ENCODE data around the gene ALAS1.

Gene ALAS1

GRCh38 chr3:52257911-52258310, 60.0 kb downstream of the ALAS1 start:
- Histone ChIP-seq H3K27ac (ENCODE audit: low read depth, low read length, severe bottlenecking) (no peak overlapping the region), H3K36me3 (ENCODE audit: control insufficient read depth, insufficient read depth, low read length) (peaks cover 100% of the 10 kb centered on the region), H3K4me3 (ENCODE audit: extremely low read depth, insufficient read depth, low read length, poor library complexity, severe bottlenecking) (no peak overlapping the region), H3K4me1 (ENCODE audit: control insufficient read depth, insufficient read depth, low read length, poor library complexity, severe bottlenecking) (peaks cover 2% of the 10 kb centered on the region), H3K9me3 (ENCODE audit: control insufficient read depth, low read length) (no peaks in the 10 kb centered on the region)
- 96 to 100% methylated on average over 4 of the region's 4 CpGs for WGBS, 2 experiments (ENCODE audit: insufficient coverage in 2 of 2)

GRCh38 chr3:52259035-52259434, 61.1 kb downstream of the ALAS1 start:
- no peaks in the 10 kb centered on the region for H3K9me3 ChIP-seq (ENCODE audit: control insufficient read depth, low read length)
- H3K36me3 ChIP-seq (ENCODE audit: control insufficient read depth, insufficient read depth, low read length): peaks cover 100% of the 10 kb centered on the region
- no CpG with 5 or more reads among the region's 1 CpG for WGBS, 2 experiments (ENCODE audit: insufficient coverage in 2 of 2)
- H3K4me3 ChIP-seq (ENCODE audit: extremely low read depth, insufficient read depth, low read length, poor library complexity, severe bottlenecking): no peak overlapping the region
- H3K27ac ChIP-seq (ENCODE audit: low read depth, low read length, severe bottlenecking): no peak overlapping the region
- peaks cover 2% of the 10 kb centered on the region for H3K4me1 ChIP-seq (ENCODE audit: control insufficient read depth, insufficient read depth, low read length, poor library complexity, severe bottlenecking)

- peaks cover 2% of the 10 kb centered on the region for H3K4me1 ChIP-seq (ENCODE audit: control insufficient read depth, insufficient read depth, low read length, poor library complexity, severe bottlenecking)
- 80 to 84% methylated on average over 3 to 4 of the region's 4 CpGs for WGBS, 2 experiments (ENCODE audit: insufficient coverage in 2 of 2)
- peaks cover 100% of the 10 kb centered on the region for H3K36me3 ChIP-seq (ENCODE audit: control insufficient read depth, insufficient read depth, low read length)
- no peak overlapping the region for H3K4me3 ChIP-seq (ENCODE audit: extremely low read depth, insufficient read depth, low read length, poor library complexity, severe bottlenecking)
- no peaks in the 10 kb centered on the region for H3K9me3 ChIP-seq (ENCODE audit: control insufficient read depth, low read length)
- no peak overlapping the region for H3K27ac ChIP-seq (ENCODE audit: low read depth, low read length, severe bottlenecking)
Observed at GRCh38 chr3:52259448-52259847, 61.5 kb downstream of the ALAS1 start.

- Histone ChIP-seq H3K4me1 (ENCODE audit: control insufficient read depth, insufficient read depth, low read length, poor library complexity, severe bottlenecking) (peaks cover 2% of the 10 kb centered on the region), H3K36me3 (ENCODE audit: control insufficient read depth, insufficient read depth, low read length) (peaks cover 100% of the 10 kb centered on the region), H3K27ac (ENCODE audit: low read depth, low read length, severe bottlenecking) (no peak overlapping the region), H3K9me3 (ENCODE audit: control insufficient read depth, low read length) (no peaks in the 10 kb centered on the region), H3K4me3 (ENCODE audit: extremely low read depth, insufficient read depth, low read length, poor library complexity, severe bottlenecking) (no peak overlapping the region)
Observed at GRCh38 chr3:52262447-52262846, 64.5 kb downstream of the ALAS1 start.
